ENCODE results near the gene SUDS3.

- no peak for TF ChIP-seq POLR2A (IDR thresholded peaks at IDR 0.05; ENCODE audit: low read length)
- no peak for TF ChIP-seq GATA1 (IDR thresholded peaks at IDR 0.05; ENCODE audit: low read depth, low read length)
Observed at GRCh38 chr12:118377021-118377883, 897 bp downstream of the SUDS3 start.
